ENCODE measurements around the gene PATE2. TPM values are rescaled to one million over a fixed set of nuclear protein-coding genes. Genes with fewer than 3 reads are reported as not detected.

PATE2 gene
- total RNA-seq = not detected

GRCh38 chr11:125778728-125779127, at the start of gene PATE2:
Gene PATE2 (minus strand): TSS chr11:125778828. CDS start chr11:125778773, 55 bp downstream.
- no peak for ATAC-seq (ENCODE audit: low FRiP score)
- no peak for DNase-seq (ENCODE audit: low spot score)
- TF ChIP-seq, protein P1, sequence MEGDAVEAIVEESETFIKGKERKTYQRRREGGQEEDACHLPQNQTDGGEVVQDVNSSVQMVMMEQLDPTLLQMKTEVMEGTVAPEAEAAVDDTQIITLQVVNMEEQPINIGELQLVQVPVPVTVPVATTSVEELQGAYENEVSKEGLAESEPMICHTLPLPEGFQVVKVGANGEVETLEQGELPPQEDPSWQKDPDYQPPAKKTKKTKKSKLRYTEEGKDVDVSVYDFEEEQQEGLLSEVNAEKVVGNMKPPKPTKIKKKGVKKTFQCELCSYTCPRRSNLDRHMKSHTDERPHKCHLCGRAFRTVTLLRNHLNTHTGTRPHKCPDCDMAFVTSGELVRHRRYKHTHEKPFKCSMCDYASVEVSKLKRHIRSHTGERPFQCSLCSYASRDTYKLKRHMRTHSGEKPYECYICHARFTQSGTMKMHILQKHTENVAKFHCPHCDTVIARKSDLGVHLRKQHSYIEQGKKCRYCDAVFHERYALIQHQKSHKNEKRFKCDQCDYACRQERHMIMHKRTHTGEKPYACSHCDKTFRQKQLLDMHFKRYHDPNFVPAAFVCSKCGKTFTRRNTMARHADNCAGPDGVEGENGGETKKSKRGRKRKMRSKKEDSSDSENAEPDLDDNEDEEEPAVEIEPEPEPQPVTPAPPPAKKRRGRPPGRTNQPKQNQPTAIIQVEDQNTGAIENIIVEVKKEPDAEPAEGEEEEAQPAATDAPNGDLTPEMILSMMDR (IDR thresholded peaks at IDR 0.05) = no peak

GRCh38 chr11:125807909-125808308, 29.3 kb upstream of the PATE2 start:
- DNase-seq (ENCODE audit: low spot score) (no peak), ATAC-seq (ENCODE audit: low FRiP score) (no peak)
- TF ChIP-seq, protein P1 (IDR thresholded peaks at IDR 0.05) = no peak

- no peak for DNase-seq (ENCODE audit: low spot score)
- TF ChIP-seq, protein P1 (IDR thresholded peaks at IDR 0.05) = no peak
- no peak for ATAC-seq (ENCODE audit: low FRiP score)
These were observed 23.8 kb upstream of the PATE2 start for GRCh38 chr11:125802387-125802786.

- no peak for ATAC-seq (ENCODE audit: low FRiP score)
These were observed 21.2 kb upstream of the PATE2 start for GRCh38 chr11:125799808-125800207.

GRCh38 chr11:125797641-125798040, 19.0 kb upstream of the PATE2 start:
- DNase-seq (ENCODE audit: low spot score) (no peak), ATAC-seq (ENCODE audit: low FRiP score) (no peak)
- TF ChIP-seq, protein P1 (IDR thresholded peaks at IDR 0.05) = no peak

More at GRCh38 chr11:125799808-125800207, 21.2 kb upstream of the PATE2 start:
- TF ChIP-seq, protein P1 (IDR thresholded peaks at IDR 0.05) = no peak
- DNase-seq (ENCODE audit: low spot score) = no peak

GRCh38 chr11:125790825-125791224, 12.2 kb upstream of the PATE2 start:
- TF ChIP-seq, protein P1 (IDR thresholded peaks at IDR 0.05) = no peak
- ATAC-seq (ENCODE audit: low FRiP score) (no peak), DNase-seq (ENCODE audit: low spot score) (no peak)

- TF ChIP-seq, protein P1 (IDR thresholded peaks at IDR 0.05) = no peak
- ATAC-seq (ENCODE audit: low FRiP score) = no peak
- no peak for DNase-seq (ENCODE audit: low spot score)
These were observed 9.2 kb upstream of the PATE2 start, which contains the start of gene PATE3 for GRCh38 chr11:125787827-125788226. Gene PATE3 (plus strand): TSS chr11:125788127. CDS start chr11:125788152, 25 bp downstream.
